WTC11 (cell line): ENCODE measurements around the gene ETF1. TPM values are rescaled to one million over a fixed set of nuclear protein-coding genes. Genes with fewer than 3 reads are reported as not detected.
A peak's percentile ranks its signal among the peaks of the same experiment; 100 is the strongest.

ENCODE experiments used
- ATAC-seq: fragments of 200-7000 bp; cut with Tn5 transposase; 2 replicates; pipeline ENCODE4 v1.10.0; 2021; ENCODE audit warnings: mild to moderate bottlenecking, moderate library complexity
- CTCF ChIA-PET: fragments of 300-600 bp; sonication (Branson Sonifier 250); formaldehyde crosslinking; loops from one replicate; lab custom pipeline; 2021; ENCODE audit warnings: antibody characterized with exemption; lab: Charles Lee
- POLR2A ChIA-PET: fragments of 350-600 bp; sonication (Branson Sonifier 250); formaldehyde crosslinking; loops from one replicate; lab custom pipeline; 2021; ENCODE audit warnings: antibody characterized with exemption; lab: Charles Lee
- DNase-seq: peaks from one replicate; pipeline ENCODE4 v3.0.0; 2021; ENCODE audit warnings: low spot score
- H3K27ac Mint-ChIP-seq: 2 replicates; pipeline ENCODE4 v1.8.0; 2021; ENCODE audit warnings: mixed read lengths
- H3K27me3 Mint-ChIP-seq: 2 replicates; pipeline ENCODE4 v1.8.0; 2021; ENCODE audit warnings: low read depth, mild to moderate bottlenecking, moderate library complexity, mixed read lengths
- H3K36me3 Mint-ChIP-seq: 2 replicates; pipeline ENCODE4 v1.8.0; 2021; ENCODE audit warnings: mixed read lengths
- H3K4me1 Mint-ChIP-seq: 2 replicates; pipeline ENCODE4 v1.8.0; 2022; ENCODE audit warnings: mixed read lengths
- H3K4me3 Mint-ChIP-seq: 2 replicates; pipeline ENCODE4 v1.8.0; 2021; ENCODE audit warnings: mild to moderate bottlenecking, moderate library complexity, mixed read lengths
- H3K9me3 Mint-ChIP-seq: 2 replicates; pipeline ENCODE4 v1.8.0; 2021; ENCODE audit warnings: mixed read lengths
- ELF4 ChIP-seq: sonication (generic); formaldehyde crosslinking; IDR thresholded peaks from 2 replicates; pipeline ENCODE4 v1.8.1; 2022; ENCODE audit warnings: low read depth, mild to moderate bottlenecking, moderate library complexity, missing genetic modification reagents
- ETV6 ChIP-seq: sonication (generic); formaldehyde crosslinking; IDR thresholded peaks from 2 replicates; pipeline ENCODE4 v1.8.1; 2022; ENCODE audit warnings: mild to moderate bottlenecking, missing genetic modification reagents
- FOXK1 ChIP-seq: sonication (generic); formaldehyde crosslinking; IDR thresholded peaks from 2 replicates; pipeline ENCODE4 v1.8.0; 2022; ENCODE audit warnings: mild to moderate bottlenecking, moderate library complexity, missing genetic modification reagents
- FOXP1 ChIP-seq: sonication (generic); formaldehyde crosslinking; IDR thresholded peaks from 2 replicates; pipeline ENCODE4 v1.8.0; 2022; ENCODE audit warnings: missing genetic modification reagents, mild to moderate bottlenecking, moderate library complexity, borderline replicate concordance
- JAZF1 ChIP-seq: fragments of 250-450 bp; sonication (Bioruptor Pico); IDR thresholded peaks from 2 replicates; pipeline ENCODE4 v1.9.0; 2021; ENCODE audit warnings: moderate library complexity, mild to moderate bottlenecking, inconsistent platforms
- NFE2L1 ChIP-seq: sonication (generic); formaldehyde crosslinking; IDR thresholded peaks from 2 replicates; pipeline ENCODE4 v1.8.1; 2023; ENCODE audit warnings: missing genetic modification reagents
- NR2C2 ChIP-seq: sonication (generic); formaldehyde crosslinking; IDR thresholded peaks from 2 replicates; pipeline ENCODE4 v1.8.0; 2022; ENCODE audit warnings: mild to moderate bottlenecking, missing genetic modification reagents
- SP1 ChIP-seq: sonication (generic); formaldehyde crosslinking; conservative IDR thresholded peaks from 2 replicates; pipeline ENCODE4 v1.8.1; 2022; ENCODE audit warnings: missing genetic modification reagents
- TEAD4 ChIP-seq: sonication (generic); formaldehyde crosslinking; IDR thresholded peaks from 2 replicates; pipeline ENCODE4 v1.8.0; 2022; ENCODE audit warnings: mild to moderate bottlenecking, missing genetic modification reagents
- ZBTB21 ChIP-seq: sonication (generic); formaldehyde crosslinking; IDR thresholded peaks from 2 replicates; pipeline ENCODE4 v1.8.1; 2023; ENCODE audit warnings: mild to moderate bottlenecking, missing genetic modification reagents, borderline replicate concordance
- ZNF232 ChIP-seq: sonication (generic); formaldehyde crosslinking; IDR thresholded peaks from 2 replicates; pipeline ENCODE4 v1.8.0; 2022; ENCODE audit warnings: mild to moderate bottlenecking, missing genetic modification reagents
- ZNF671 ChIP-seq: fragments of 250-450 bp; sonication (Bioruptor Pico); IDR thresholded peaks from 2 replicates; pipeline ENCODE4 v1.8.0; 2021; ENCODE audit warnings: mild to moderate bottlenecking
- total RNA-seq: library from RNA; stranded (reverse); gene quantifications from 3 replicates; pipeline ENCODE4 v1.2.3, GENCODE V29; 2021
- TF ChIP-seq, protein P1 (sequence below): sonication (generic); formaldehyde crosslinking; IDR thresholded peaks from 2 replicates; pipeline ENCODE4 v1.8.0; 2023; ENCODE audit warnings: missing genetic modification reagents
- TF ChIP-seq, protein P2 (sequence below): fragments of 200-600 bp; IDR thresholded peaks from 2 replicates; pipeline ENCODE4 v1.8.0; 2022; ENCODE audit warnings: antibody characterized with exemption
- TF ChIP-seq, protein P3 (sequence below): sonication (generic); formaldehyde crosslinking; IDR thresholded peaks from 2 replicates; pipeline ENCODE4 v1.8.1; 2022; ENCODE audit warnings: low read depth, missing genetic modification reagents, borderline replicate concordance
- TF ChIP-seq, protein P4 (sequence below): sonication (generic); formaldehyde crosslinking; IDR thresholded peaks from 2 replicates; pipeline ENCODE4 v1.8.1; 2023; ENCODE audit warnings: mild to moderate bottlenecking, missing genetic modification reagents, moderate library complexity
- TF ChIP-seq, protein P5 (sequence below): fragments of 250-450 bp; sonication (Bioruptor Pico); IDR thresholded peaks from 2 replicates; pipeline ENCODE4 v2.1.2; 2022; ENCODE audit warnings: mild to moderate bottlenecking, moderate library complexity
- TF ChIP-seq, protein P6 (sequence below): sonication (generic); formaldehyde crosslinking; IDR thresholded peaks from 2 replicates; pipeline ENCODE4 v1.8.0; 2022; ENCODE audit warnings: mild to moderate bottlenecking, missing genetic modification reagents
- TF ChIP-seq, protein P7 (sequence below): sonication (generic); formaldehyde crosslinking; IDR thresholded peaks from 2 replicates; pipeline ENCODE4 v1.8.0; 2022; ENCODE audit warnings: mild to moderate bottlenecking, missing genetic modification reagents
- TF ChIP-seq, protein P8 (sequence below): sonication (generic); formaldehyde crosslinking; IDR thresholded peaks from 2 replicates; pipeline ENCODE4 v1.8.0; 2022; ENCODE audit warnings: mild to moderate bottlenecking, missing genetic modification reagents

The ETF1 gene
- total RNA-seq, 1 experiment from 2014 or later, result 137 TPM

DNA sequence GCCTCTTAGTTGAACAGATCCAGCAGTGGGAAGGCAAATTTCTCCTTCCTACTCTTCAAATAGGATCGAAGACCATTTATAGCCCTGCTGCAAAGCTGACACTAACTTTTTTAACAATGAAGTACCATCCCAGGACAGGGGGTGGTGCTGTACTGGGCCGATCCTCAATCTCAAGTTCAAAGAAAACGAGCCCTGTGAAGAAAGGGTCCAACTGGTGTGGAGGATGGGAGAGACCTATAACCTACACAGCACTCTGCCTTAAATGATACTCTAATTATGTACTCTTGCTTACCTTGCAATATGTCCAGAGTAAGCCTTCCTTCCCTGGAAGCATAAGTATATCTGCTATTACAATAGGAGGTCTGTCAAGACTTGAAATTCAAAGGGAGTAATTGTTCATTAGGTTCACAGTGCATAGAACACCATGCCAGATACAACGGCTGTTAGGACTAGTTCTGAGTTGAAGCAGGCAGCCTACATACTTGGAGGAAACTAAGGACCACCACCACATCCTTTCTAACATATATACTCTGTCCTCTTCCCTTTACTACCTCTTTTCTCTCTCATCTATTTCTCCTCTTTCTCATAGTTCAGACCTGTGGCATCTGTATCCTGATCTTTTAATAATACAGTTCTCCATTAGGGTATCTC, 6.2 kb downstream of the ETF1 start:
- Mint-ChIP-seq H3K36me3 (peaks cover 28% of the 10 kb centered on the region), H3K27me3 (no peaks in the 10 kb centered on the region), H3K4me1 (peaks cover 26% of the 10 kb centered on the region), H3K9me3 (no peaks in the 10 kb centered on the region), H3K27ac (peak overlapping the region; percentile 17), H3K4me3 (no peak overlapping the region)
- ATAC-seq, result peak; percentile 87
- ChIA-PET POLR2A (no interaction called here), CTCF (interaction anchor here (0.9 to 1.5 kb wide), 4 partner anchors 10 to 33 kb away, joined by 3 to 6 read pairs (median 4); no protein-coding TSS in a partner anchor)
- peak; percentile 17 for DNase-seq
- TF ChIP-seq FOXP1 (CRISPR knock-in tag), result no peak
- TF ChIP-seq ETV6 (CRISPR knock-in tag), result no peak
- TF ChIP-seq, protein P1, sequence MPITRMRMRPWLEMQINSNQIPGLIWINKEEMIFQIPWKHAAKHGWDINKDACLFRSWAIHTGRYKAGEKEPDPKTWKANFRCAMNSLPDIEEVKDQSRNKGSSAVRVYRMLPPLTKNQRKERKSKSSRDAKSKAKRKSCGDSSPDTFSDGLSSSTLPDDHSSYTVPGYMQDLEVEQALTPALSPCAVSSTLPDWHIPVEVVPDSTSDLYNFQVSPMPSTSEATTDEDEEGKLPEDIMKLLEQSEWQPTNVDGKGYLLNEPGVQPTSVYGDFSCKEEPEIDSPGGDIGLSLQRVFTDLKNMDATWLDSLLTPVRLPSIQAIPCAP (CRISPR knock-in tag), result no peak
- TF ChIP-seq, protein P2, sequence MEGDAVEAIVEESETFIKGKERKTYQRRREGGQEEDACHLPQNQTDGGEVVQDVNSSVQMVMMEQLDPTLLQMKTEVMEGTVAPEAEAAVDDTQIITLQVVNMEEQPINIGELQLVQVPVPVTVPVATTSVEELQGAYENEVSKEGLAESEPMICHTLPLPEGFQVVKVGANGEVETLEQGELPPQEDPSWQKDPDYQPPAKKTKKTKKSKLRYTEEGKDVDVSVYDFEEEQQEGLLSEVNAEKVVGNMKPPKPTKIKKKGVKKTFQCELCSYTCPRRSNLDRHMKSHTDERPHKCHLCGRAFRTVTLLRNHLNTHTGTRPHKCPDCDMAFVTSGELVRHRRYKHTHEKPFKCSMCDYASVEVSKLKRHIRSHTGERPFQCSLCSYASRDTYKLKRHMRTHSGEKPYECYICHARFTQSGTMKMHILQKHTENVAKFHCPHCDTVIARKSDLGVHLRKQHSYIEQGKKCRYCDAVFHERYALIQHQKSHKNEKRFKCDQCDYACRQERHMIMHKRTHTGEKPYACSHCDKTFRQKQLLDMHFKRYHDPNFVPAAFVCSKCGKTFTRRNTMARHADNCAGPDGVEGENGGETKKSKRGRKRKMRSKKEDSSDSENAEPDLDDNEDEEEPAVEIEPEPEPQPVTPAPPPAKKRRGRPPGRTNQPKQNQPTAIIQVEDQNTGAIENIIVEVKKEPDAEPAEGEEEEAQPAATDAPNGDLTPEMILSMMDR, result no peak
- TF ChIP-seq, protein P3, sequence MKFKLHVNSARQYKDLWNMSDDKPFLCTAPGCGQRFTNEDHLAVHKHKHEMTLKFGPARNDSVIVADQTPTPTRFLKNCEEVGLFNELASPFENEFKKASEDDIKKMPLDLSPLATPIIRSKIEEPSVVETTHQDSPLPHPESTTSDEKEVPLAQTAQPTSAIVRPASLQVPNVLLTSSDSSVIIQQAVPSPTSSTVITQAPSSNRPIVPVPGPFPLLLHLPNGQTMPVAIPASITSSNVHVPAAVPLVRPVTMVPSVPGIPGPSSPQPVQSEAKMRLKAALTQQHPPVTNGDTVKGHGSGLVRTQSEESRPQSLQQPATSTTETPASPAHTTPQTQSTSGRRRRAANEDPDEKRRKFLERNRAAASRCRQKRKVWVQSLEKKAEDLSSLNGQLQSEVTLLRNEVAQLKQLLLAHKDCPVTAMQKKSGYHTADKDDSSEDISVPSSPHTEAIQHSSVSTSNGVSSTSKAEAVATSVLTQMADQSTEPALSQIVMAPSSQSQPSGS (CRISPR knock-in tag), result no peak
- TF ChIP-seq, protein P4, sequence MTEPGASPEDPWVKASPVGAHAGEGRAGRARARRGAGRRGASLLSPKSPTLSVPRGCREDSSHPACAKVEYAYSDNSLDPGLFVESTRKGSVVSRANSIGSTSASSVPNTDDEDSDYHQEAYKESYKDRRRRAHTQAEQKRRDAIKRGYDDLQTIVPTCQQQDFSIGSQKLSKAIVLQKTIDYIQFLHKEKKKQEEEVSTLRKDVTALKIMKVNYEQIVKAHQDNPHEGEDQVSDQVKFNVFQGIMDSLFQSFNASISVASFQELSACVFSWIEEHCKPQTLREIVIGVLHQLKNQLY (CRISPR knock-in tag), result no peak

DNA sequence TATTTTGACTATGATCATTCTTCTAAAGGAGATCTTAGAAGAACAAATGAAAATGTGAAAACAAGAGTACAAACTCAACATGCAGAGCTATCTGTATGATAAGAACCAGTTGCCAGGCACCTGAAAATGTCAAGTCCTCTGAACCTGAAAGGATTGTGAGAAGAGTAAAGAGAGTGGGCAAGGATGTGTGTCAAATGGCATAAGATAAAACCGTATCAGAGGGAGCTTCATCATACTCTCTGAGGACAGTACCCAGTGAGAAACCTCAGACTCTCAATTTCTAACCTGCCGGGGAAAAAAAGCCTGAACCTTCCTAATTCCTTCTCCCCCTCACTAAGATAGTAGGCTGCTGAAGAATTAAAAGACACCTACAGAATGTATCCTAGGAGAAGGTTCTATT, 6.8 kb downstream of the ETF1 start:
- CTCF ChIA-PET, result interaction anchor here (0.9 to 1.5 kb wide), 4 partner anchors 9 to 32 kb away, joined by 3 to 6 read pairs (median 4); no protein-coding TSS in a partner anchor
- peaks cover 26% of the 10 kb centered on the region for H3K36me3 Mint-ChIP-seq

More for the DNA sequence above, 6.8 kb downstream of the ETF1 start:
- ATAC-seq (no peak), DNase-seq (no peak)
- Mint-ChIP-seq H3K4me1 (peaks cover 24% of the 10 kb centered on the region), H3K27ac (0 out of 2 replicates have a peak overlapping the region, but pooled peaks have one; percentile 51), H3K9me3 (no peaks in the 10 kb centered on the region), H3K4me3 (no peak overlapping the region), H3K27me3 (no peaks in the 10 kb centered on the region)
- POLR2A ChIA-PET, result no interaction called here
- TF ChIP-seq NR2C2 (CRISPR knock-in tag), result no peak
- TF ChIP-seq, protein P5, sequence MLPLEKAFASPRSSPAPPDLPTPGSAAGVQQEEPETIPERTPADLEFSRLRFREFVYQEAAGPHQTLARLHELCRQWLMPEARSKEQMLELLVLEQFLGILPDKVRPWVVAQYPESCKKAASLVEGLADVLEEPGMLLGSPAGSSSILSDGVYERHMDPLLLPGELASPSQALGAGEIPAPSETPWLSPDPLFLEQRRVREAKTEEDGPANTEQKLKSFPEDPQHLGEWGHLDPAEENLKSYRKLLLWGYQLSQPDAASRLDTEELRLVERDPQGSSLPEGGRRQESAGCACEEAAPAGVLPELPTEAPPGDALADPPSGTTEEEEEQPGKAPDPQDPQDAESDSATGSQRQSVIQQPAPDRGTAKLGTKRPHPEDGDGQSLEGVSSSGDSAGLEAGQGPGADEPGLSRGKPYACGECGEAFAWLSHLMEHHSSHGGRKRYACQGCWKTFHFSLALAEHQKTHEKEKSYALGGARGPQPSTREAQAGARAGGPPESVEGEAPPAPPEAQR (CRISPR knock-in tag), result no peak
- TF ChIP-seq TEAD4, result no peak
- TF ChIP-seq ELF4 (CRISPR knock-in tag), result no peak
- TF ChIP-seq, protein P4 (CRISPR knock-in tag), result no peak
- TF ChIP-seq, protein P6, sequence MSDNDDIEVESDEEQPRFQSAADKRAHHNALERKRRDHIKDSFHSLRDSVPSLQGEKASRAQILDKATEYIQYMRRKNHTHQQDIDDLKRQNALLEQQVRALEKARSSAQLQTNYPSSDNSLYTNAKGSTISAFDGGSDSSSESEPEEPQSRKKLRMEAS (CRISPR knock-in tag), result no peak
- TF ChIP-seq FOXK1 (CRISPR knock-in tag), result no peak
- no peak for TF ChIP-seq JAZF1
- TF ChIP-seq, protein P2, result no peak
- no peak for TF ChIP-seq ZNF671
- TF ChIP-seq, protein P7, sequence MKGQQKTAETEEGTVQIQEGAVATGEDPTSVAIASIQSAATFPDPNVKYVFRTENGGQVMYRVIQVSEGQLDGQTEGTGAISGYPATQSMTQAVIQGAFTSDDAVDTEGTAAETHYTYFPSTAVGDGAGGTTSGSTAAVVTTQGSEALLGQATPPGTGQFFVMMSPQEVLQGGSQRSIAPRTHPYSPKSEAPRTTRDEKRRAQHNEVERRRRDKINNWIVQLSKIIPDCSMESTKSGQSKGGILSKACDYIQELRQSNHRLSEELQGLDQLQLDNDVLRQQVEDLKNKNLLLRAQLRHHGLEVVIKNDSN (CRISPR knock-in tag), result no peak
- TF ChIP-seq, protein P1 (CRISPR knock-in tag), result no peak
- TF ChIP-seq ZNF232 (CRISPR knock-in tag), result no peak
- TF ChIP-seq NFE2L1 (CRISPR knock-in tag), result no peak
- TF ChIP-seq, protein P8, sequence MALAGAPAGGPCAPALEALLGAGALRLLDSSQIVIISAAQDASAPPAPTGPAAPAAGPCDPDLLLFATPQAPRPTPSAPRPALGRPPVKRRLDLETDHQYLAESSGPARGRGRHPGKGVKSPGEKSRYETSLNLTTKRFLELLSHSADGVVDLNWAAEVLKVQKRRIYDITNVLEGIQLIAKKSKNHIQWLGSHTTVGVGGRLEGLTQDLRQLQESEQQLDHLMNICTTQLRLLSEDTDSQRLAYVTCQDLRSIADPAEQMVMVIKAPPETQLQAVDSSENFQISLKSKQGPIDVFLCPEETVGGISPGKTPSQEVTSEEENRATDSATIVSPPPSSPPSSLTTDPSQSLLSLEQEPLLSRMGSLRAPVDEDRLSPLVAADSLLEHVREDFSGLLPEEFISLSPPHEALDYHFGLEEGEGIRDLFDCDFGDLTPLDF (CRISPR knock-in tag), result no peak
- TF ChIP-seq SP1, result no peak
- no peak for TF ChIP-seq ZBTB21 (CRISPR knock-in tag)
